IPS DF 4.7 (cell line): ENCODE results near the gene CFAP20DC.
"Not testable (repeated sequence)": the region's sequence is repeated elsewhere in the genome, so short reads cannot be mapped to it uniquely, and the experiment has no call there.

Experiments used
- DNase-seq: peaks from one replicate; pipeline ENCODE4 v3.0.0-alpha.2; 2013; ENCODE audit warnings: low spot score; ENCODE audit errors: extremely low read depth

CFAP20DC gene

GRCh38 chr3:59049671-59050331 is at the start of gene CFAP20DC:
CFAP20DC (minus strand) TSS chr3:59050025; CDS start chr3:59049631, 394 bp downstream.
- peak; percentile 84 for DNase-seq

- not testable (repeated sequence) for DNase-seq
Measured at GRCh38 chr3:59098516-59098915, 48.7 kb upstream of the CFAP20DC start.

GRCh38 chr3:59094446-59094845 is 44.6 kb upstream of the CFAP20DC start:
- no peak for DNase-seq

GRCh38 chr3:59093521-59093920 is 43.7 kb upstream of the CFAP20DC start:
- no peak for DNase-seq

- no peak for DNase-seq
Measured at GRCh38 chr3:59088761-59089160, 38.9 kb upstream of the CFAP20DC start.

GRCh38 chr3:59085976-59086375 is 36.2 kb upstream of the CFAP20DC start:
- DNase-seq: no peak

GRCh38 chr3:59084583-59084982 is 34.8 kb upstream of the CFAP20DC start:
- DNase-seq: no peak

GRCh38 chr3:59082106-59082505 is 32.3 kb upstream of the CFAP20DC start:
- no peak for DNase-seq

GRCh38 chr3:59081071-59081470 is 31.2 kb upstream of the CFAP20DC start:
- no peak for DNase-seq

GRCh38 chr3:59079962-59080361 is 30.1 kb upstream of the CFAP20DC start:
- DNase-seq: no peak

- DNase-seq: no peak
Measured at GRCh38 chr3:59074764-59075163, 24.9 kb upstream of the CFAP20DC start.

- DNase-seq: no peak
Measured at GRCh38 chr3:59072681-59073080, 22.9 kb upstream of the CFAP20DC start.

GRCh38 chr3:59069838-59070237 is 20.0 kb upstream of the CFAP20DC start:
- DNase-seq: no peak

GRCh38 chr3:59065240-59065639 is 15.4 kb upstream of the CFAP20DC start:
- DNase-seq: no peak

GRCh38 chr3:59064728-59065127 is 14.9 kb upstream of the CFAP20DC start:
- no peak for DNase-seq

GRCh38 chr3:59064276-59064675 is 14.5 kb upstream of the CFAP20DC start:
- DNase-seq: no peak

GRCh38 chr3:59056706-59057105 is 6.9 kb upstream of the CFAP20DC start:
- DNase-seq: no peak

- DNase-seq: no peak
Measured at GRCh38 chr3:59052803-59053411, 3.1 kb upstream of the CFAP20DC start.

GRCh38 chr3:59050811-59051414 is 1.1 kb upstream of the CFAP20DC start:
- not testable (repeated sequence) for DNase-seq

- no peak for DNase-seq
Measured at GRCh38 chr3:59046839-59047238, 3.0 kb downstream of the CFAP20DC start.

- no peak for DNase-seq
Measured at GRCh38 chr3:59043391-59043790, 6.4 kb downstream of the CFAP20DC start.

GRCh38 chr3:59040902-59041301 is 8.9 kb downstream of the CFAP20DC start:
- DNase-seq: no peak

- DNase-seq: no peak
Measured at GRCh38 chr3:59027607-59028006, 22.2 kb downstream of the CFAP20DC start.
